NCI-H2081 treated with DMSO at 0.1 percent for 48 hours (cell line): ENCODE data around the gene RIN1.
"Not testable (repeated sequence)": the region's sequence is repeated elsewhere in the genome, so short reads cannot be mapped to it uniquely, and the experiment has no call there.

Experiments
- DNase-seq: peaks from one replicate; lab custom pipeline; 2025; lab: John Stamatoyannopoulos, UW

RIN1 gene

DNA sequence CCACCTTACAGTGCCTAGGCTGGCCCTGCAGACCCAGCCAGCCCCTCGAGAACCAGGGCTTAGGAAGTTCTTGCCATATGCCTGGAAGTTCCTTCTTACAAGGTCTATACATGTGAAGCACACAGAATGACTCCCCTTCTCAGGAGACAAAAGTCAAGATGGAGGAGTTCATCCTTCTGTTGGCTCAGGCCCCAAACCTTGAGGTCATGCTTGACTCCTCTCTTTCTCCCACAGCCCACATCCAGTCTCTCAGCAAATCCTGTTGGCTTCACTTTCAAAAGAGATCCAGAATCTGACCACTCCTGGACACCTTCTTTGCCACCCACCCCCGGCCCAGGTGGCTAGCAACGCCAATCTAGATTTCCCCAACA is 17.6 kb downstream of the RIN1 start:
- no peak for DNase-seq

DNA sequence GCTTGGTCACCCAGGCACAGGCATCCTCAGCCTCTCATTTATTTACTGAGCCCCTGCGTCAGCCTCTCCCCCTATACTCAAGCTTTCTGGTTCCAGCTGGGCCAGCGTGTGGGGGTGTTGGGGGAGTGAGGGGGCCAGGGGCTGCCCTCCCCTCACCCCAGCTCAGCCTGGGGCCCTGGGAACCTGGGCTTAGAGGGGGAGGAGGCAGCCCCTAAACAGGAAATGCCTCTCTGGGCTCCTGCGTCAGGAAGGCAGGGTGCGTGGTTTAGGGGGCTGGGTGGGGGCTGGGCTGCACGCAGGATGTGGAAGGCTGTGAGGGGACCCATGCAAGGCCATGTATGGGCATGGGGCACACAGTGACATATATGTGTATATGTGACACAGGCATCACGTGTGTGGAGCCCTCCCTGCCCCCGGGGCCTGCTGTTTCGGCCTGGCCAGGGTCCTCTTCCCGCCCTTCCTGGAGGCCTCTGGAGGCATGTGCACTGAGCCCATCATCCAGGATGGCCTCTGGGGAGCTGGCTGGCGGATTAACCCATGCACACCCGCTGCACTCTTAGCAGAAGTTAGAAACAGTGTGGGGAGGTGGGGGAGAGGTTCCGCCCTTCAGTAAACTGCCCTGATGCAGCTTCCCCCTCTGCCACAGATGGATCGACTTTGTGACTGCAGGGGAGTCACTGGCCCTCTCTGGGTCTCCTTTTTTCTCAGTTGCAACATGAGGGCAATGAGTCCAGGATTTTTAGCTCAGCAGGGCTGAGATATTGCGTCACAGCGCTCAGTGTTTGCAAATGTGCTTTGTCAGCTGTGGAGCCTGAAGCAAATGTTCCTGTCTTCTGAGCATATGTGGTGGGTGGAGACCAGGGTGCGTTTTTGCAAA is 18.3 kb downstream of the RIN1 start:
- no peak for DNase-seq

DNA sequence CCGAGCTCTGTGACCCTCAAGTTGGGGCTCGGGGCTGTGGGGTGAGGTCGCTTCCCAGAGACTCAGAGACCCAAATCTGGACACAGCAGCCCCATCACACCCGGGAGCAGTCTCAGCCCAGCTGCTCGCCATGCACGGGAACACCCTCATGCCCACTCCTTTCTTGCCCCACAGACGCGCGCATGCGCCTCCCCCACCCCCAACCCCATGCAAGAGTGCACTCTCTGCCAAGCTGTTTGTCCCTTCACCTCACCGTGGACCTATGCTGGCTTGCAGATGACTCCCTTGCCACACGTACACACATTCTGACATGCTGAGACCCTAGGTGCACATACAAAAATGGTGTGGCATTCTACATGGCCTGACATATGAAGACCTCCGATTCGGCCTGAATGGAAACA is 18.9 kb downstream of the RIN1 start:
- DNase-seq = no peak

DNA sequence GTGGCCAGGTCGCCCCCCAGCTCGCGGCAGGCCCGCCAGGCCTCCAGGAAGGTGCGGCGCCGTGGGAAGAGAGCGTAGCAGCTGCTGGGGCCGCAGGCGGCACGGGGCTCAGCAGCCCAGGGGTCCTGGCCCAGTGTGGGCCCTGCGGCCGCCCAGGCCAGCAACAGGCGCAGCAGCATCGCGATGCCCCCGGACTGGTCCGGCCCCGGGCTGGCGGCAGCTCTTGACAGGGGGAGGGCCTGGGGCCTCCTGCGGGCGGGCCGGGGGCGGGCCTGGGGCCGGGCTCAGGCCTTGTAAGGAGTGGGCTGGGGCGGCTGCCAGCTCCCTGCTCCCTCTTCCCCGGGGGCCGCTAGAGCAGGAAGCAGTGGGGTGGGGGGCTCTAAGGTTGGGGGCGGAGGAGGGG is 19.4 kb downstream of the RIN1 start, which contains the start of gene CD248:
Gene CD248 (minus strand): TSS at position 196 of the 403 bp plus-strand sequence. CDS start 17 bp downstream, at position 179.
- no peak for DNase-seq

GRCh38 chr11:66315921-66316811 is 20.1 kb downstream of the RIN1 start:
- DNase-seq = no peak

GRCh38 chr11:66315498-66315885 is 20.7 kb downstream of the RIN1 start:
- DNase-seq = no peak

DNA sequence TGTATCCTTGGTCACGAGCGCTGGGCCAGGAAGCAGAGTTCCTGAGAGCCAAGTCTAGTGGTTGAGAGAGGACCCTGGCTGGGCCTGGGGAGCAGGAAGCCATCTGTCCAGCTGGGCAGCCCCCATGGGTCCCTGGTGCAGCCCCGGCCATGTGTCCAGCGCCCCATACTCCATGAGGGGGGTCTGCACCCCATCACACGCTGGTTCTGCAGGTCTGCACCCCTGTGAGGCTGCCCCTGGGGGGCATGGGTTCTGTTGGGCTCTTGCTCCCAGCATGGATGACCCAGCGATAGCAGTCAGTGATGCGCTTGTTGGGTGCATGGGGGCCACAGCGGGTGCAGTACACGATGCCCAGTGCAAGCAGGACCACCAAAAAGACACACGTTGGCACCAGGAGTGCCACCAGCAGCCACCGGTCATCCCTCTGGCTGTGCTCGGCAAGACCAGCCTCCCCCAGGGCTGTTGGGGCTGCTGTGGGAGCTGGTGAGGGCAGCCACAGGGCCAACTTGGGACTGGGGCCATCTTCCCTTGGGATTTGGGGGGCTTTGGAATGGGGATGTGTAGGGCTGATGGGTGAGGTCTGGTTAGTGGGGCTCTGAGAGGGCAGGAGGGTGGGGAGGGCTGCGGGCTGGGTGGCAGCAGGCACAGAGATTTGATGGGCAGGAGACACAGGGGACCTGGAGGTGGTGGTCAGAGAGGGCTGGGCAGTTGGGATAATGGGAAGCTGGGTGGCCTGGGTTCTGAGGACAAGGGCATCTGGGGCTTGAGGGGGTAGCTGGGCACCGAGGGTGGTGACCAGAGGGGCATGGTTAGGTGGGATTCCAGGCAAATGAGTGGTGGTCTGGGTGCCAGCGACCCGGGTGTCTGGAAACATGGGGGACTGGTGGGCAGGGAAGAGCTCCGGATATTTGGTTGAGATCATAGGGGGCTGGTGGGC is 21.4 kb downstream of the RIN1 start:
- no peak for DNase-seq

- no peak for DNase-seq
These were observed 22.1 kb downstream of the RIN1 start for GRCh38 chr11:66314186-66314501.

DNA sequence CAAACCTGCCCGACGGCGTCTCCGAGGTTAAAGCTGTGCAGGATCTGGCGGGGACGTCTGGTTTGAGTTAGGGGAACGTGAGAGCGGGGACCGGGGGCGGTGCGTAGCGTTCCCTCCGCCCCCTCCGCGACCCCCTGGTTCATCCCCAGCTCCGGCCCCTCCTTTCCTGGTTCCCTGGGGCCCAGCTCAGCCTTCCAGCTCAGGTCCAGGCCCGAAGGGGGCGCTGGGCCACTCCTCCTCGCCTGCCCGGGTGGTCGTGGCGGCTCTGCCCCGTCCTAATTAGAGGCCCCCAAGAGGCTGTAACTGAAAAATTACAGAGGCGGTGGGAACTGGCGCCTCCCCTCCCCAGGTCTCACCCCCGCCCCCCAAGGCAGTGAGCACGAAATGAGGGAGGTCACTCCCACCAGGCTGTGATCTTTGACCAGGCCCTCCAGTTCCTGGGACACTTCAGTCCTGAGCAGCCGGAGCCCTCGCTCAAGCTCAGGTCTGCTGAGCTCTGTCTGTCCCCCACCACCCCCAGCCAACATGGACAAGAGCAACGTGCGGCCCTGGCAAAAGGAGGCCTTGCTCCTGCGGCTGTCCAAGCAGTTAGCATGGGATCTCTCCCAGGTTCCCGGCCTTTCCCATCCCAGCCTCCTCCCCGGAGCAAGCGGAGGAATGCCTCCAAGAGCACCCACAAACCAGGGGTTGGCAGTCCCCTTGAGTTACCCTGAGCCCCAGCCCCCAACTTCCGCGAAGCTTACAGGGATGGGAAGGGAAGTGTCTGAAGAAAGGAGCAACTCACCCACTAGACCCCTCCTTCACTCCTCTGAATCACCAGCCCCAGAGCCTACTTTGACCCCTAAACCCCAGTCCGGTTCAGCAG is 22.7 kb downstream of the RIN1 start:
- no peak for DNase-seq

DNA sequence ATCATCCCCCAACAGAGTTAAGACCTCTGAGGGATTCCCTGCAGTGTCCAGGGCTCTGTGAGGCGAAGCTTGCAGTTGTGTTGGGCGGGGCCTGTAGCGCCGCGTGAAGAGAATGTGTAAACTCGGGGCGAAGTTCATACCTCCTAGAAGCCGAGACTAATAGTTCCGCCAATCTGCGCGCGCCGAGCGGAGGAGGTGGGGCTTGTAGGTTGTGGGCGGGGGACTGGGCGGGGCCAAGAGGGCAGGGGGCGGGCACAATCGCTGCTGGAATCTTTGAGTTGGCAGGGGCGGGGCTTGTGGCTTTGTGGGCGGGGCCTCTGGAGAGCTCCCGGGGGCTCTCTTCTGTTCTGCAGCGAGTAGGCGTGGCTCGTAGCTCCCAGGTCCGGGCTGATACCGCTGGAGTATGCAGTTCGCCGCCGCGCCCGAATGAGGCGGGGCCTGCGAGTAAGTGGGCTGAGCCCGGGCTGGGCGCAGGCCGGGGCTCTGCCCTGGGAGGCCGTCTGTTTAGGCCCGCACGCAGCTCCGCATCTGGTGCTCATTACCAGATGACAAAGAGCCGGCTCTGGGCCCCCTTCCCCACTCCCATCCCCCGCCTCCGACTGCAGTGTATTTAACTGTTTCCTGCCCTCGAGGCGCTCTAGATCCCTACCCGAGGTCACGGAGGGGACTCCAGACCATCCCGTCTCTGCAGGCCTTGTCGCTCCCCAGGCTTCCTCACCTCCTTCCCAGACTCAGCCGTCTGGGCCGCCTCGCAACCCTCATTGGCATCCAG is 23.5 kb downstream of the RIN1 start:
- peak; percentile 45 for DNase-seq

DNA sequence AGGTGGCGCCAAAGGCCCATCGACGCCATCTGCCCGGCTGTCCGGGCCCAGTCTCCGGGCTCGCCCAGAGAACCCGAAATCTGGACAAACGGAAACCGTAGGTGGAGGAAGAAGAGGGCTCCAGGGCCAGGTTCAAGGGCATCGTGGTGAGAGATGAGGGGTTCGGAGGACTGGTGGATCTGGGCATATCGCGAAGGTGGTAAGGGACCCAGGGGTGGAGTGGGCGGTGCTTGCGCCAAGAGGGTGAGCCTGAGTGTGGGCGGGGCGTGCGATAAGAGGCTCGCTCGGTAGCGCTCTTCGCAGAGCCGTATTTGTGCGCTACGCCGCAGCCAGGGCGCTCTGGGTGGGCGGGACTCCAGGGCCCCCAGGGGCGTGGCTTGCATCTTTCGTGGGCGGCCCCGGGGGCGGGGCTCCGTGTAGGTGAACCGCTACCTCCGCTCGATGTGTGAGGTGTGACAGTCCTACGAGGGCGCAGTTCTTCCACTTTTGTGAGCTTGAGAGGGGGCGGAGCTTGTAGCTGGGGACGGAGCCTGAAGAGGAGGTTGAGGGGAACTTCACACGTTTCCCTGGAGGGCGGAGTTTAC is 24.2 kb downstream of the RIN1 start:
- DNase-seq = peak; percentile 81

DNA sequence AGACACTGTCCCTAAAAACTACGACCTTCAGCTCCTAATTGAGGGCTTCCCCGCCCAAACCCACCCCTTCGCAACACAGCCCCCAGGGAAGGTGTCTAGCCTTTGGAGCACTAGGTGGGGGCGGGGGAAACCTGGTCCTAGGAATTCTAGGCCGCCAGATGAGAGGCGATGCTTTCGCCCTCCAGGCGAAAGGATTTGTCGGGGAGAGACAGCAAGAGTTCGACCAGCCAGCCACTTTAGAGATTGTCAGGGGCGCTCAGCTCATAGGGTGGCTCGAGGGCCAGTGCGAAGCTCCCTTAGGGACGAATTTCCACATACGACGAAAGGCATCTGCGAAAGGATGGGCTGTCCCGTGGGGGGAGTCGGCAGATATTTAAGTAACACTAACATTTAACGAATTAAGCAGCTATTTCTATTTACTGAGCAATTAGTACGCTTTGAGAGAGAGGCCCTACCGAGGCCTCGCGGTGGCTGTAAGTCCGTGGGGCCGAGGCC is 24.7 kb downstream of the RIN1 start:
- no peak for DNase-seq

DNA sequence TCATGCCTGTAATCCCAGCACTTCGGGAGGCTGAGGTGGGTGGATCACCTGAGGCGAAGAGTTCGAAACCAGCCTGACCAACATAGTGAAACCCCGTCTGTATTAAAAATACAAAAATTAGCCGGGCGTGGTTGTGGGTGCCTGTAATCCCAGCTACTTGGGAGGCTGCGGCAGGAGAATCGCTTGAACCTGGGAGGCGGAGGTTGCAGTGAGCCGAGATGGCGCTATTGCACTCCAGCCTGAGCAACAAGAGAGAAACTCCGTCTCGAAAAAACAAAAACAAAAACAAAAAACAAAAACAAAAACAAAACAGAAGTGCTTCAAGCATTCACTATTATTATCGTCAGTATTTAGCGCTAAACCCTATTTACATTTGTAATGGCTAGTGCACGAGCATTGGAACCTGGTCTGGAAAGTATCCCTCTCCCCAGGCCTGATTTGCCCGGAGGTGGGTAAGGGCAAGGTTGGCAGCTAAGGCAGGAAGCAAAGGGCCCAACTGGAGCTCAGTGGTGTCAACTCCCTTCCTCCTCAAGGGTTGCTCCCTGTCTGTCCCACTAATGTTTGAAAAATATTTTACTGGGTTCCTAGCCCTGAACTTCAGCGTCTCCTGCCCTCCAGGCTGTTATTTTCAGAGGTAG is 25.3 kb downstream of the RIN1 start:
- DNase-seq = not testable (repeated sequence)

DNA sequence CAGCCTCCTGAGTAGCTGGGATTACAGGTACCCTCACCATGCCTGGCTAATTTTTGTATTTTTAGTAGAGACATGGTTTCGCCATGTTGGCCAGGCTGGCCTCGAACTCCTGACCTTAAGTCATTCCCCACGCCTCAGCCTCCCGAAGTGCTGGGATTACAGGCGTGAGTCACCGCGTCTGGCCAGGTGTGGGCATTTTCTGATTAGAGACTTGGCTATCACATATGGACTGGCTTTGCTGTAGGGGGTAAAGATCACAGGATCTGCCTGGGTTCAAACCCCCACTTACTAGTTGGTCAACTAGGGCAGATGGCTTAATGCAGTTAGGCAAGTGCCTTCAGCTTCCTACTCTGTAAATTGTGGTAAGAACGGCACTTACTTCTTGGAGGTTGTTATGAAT is 25.9 kb downstream of the RIN1 start:
- DNase-seq = no peak

- DNase-seq = no peak
These were observed 26.8 kb downstream of the RIN1 start for GRCh38 chr11:66309475-66309874.

DNA sequence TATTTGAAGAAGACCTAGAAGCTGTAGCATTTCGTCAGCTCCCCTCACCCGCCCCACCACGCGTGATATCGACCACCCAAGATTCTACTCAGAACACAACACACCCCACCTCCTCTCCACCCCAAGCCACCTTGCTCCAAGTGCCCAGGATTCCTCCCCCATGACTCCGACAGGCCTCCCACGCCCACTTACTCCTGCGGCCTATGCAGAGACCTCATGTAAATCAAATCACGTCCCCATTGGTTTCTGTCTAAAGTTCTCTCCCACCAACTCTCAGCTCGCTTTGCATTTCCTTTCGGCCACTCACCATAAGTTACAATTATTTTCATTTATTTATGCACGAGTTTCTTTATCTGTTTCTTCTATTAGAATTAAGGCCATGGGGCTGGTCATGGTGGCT is 33.6 kb downstream of the RIN1 start:
- DNase-seq = no peak

- DNase-seq = no peak
These were observed 37.0 kb downstream of the RIN1 start for GRCh38 chr11:66299186-66299585.

GRCh38 chr11:66297610-66298009 is 38.6 kb downstream of the RIN1 start:
- no peak for DNase-seq
